ENCODE measurements around the gene SP6. TPM values are rescaled to one million over a fixed set of nuclear protein-coding genes. Genes with fewer than 3 reads are reported as not detected.

Gene SP6
- total RNA-seq, 1 donor from 2014 or later, result 4.7 TPM

GRCh38 chr17:47856830-47857229 lies 5.9 kb upstream of the SP6 start:
- H3K27ac ChIP-seq, result peak overlapping the region; percentile 58
- ATAC-seq, result no peak
- no peak overlapping the region for H3K4me3 ChIP-seq
- H3K4me1 ChIP-seq, result peaks cover 5% of the 10 kb centered on the region
- H3K9me3 ChIP-seq, result no peaks in the 10 kb centered on the region
- H3K36me3 ChIP-seq, result no peaks in the 10 kb centered on the region
- TF ChIP-seq CTCF (IDR thresholded peaks at IDR 0.05), result no peak
- intact Hi-C loops (cut with DNase I), result no loop called here
- no peak for DNase-seq
- peaks cover 38% of the 10 kb centered on the region for H3K27me3 ChIP-seq (ENCODE audit: low read depth)

GRCh38 chr17:47855737-47856136 lies 4.8 kb upstream of the SP6 start:
- Histone ChIP-seq H3K27ac (peak overlapping the region; percentile 58), H3K36me3 (no peaks in the 10 kb centered on the region), H3K27me3 (ENCODE audit: low read depth) (peaks cover 47% of the 10 kb centered on the region), H3K4me3 (peak overlapping the region; percentile 21), H3K4me1 (peaks cover 16% of the 10 kb centered on the region), H3K9me3 (no peaks in the 10 kb centered on the region)
- DNase-seq (no peak), ATAC-seq (no peak)
- TF ChIP-seq CTCF (IDR thresholded peaks at IDR 0.05), result no peak
- intact Hi-C loops (cut with DNase I), result no loop called here

GRCh38 chr17:47853616-47854015 lies 2.7 kb upstream of the SP6 start:
- H3K27ac ChIP-seq, result no peak overlapping the region
- peaks cover 21% of the 10 kb centered on the region for H3K4me1 ChIP-seq
- intact Hi-C loops (cut with DNase I), result no loop called here
- no peak overlapping the region for H3K4me3 ChIP-seq
- no peak for ATAC-seq
- TF ChIP-seq CTCF (IDR thresholded peaks at IDR 0.05), result no peak
- no peak for DNase-seq
- peaks cover 66% of the 10 kb centered on the region for H3K27me3 ChIP-seq (ENCODE audit: low read depth)
- H3K36me3 ChIP-seq, result no peaks in the 10 kb centered on the region
- no peaks in the 10 kb centered on the region for H3K9me3 ChIP-seq

- ATAC-seq (no peak), DNase-seq (no peak)
- Histone ChIP-seq H3K9me3 (no peaks in the 10 kb centered on the region), H3K4me3 (no peak overlapping the region), H3K27ac (no peak overlapping the region), H3K27me3 (ENCODE audit: low read depth) (peaks cover 79% of the 10 kb centered on the region), H3K4me1 (peaks cover 22% of the 10 kb centered on the region), H3K36me3 (no peaks in the 10 kb centered on the region)
- intact Hi-C loops (cut with DNase I), result no loop called here
- no peak for TF ChIP-seq CTCF (IDR thresholded peaks at IDR 0.05)
Observed at GRCh38 chr17:47852113-47852949, 1.4 kb upstream of the SP6 start.

GRCh38 chr17:47851764-47852112 lies 775 bp upstream of the SP6 start:
- no peak overlapping the region for H3K27ac ChIP-seq
- H3K9me3 ChIP-seq, result no peaks in the 10 kb centered on the region
- peaks cover 81% of the 10 kb centered on the region for H3K27me3 ChIP-seq (ENCODE audit: low read depth)
- no peak for TF ChIP-seq CTCF (IDR thresholded peaks at IDR 0.05)
- intact Hi-C loops (cut with DNase I), result no loop called here
- no peaks in the 10 kb centered on the region for H3K36me3 ChIP-seq
- no peak for DNase-seq
- H3K4me1 ChIP-seq, result peaks cover 28% of the 10 kb centered on the region
- no peak overlapping the region for H3K4me3 ChIP-seq
- ATAC-seq, result no peak
